ACHN (cell line): Measurements from ENCODE around the gene KCNN4.

ENCODE experiments used
- DNase-seq: peaks from one replicate; pipeline ENCODE4 v3.0.0-alpha.2; 2015
- in situ Hi-C: cut with HindIII; loops from 2 replicates; pipeline ENCODE4 v1.10.0; 2017; ENCODE audit warnings: low sequenced_read_pairs, low pct_ligation_motif_present, low pct_unique_long_range_greater_than_20kb

The KCNN4 gene

GRCh38 chr19:43759515-43759914 is 21.3 kb downstream of the KCNN4 start:
- in situ Hi-C loops = no loop called here
- peak; percentile 39 for DNase-seq

GRCh38 chr19:43755256-43755801 is 25.4 kb downstream of the KCNN4 start:
- in situ Hi-C loops = no loop called here
- peak; percentile 64 for DNase-seq

GRCh38 chr19:43754503-43755255 is 26.1 kb downstream of the KCNN4 start, which contains the start of gene SMG9:
TSS of gene SMG9 (minus strand) at chr19:43754962. CDS start at chr19:43750741, 4,221 bp downstream.
- in situ Hi-C loops = no loop called here
- peak; percentile 95 for DNase-seq

- DNase-seq = no peak
- in situ Hi-C loops = no loop called here
These were observed 26.6 kb downstream of the KCNN4 start for GRCh38 chr19:43754253-43754502.

- no peak for DNase-seq
- in situ Hi-C loops = no loop called here
These were observed 28.4 kb downstream of the KCNN4 start for GRCh38 chr19:43752287-43752875.

GRCh38 chr19:43751466-43752220 is 29.1 kb downstream of the KCNN4 start:
- DNase-seq = no peak
- in situ Hi-C loops = no loop called here

GRCh38 chr19:43749898-43750297 is 30.9 kb downstream of the KCNN4 start:
- in situ Hi-C loops = no loop called here
- no peak for DNase-seq

GRCh38 chr19:43749152-43749551 is 31.6 kb downstream of the KCNN4 start:
- in situ Hi-C loops = no loop called here
- no peak for DNase-seq

- DNase-seq = no peak
- in situ Hi-C loops = no loop called here
These were observed 32.1 kb downstream of the KCNN4 start for GRCh38 chr19:43748685-43749084.

GRCh38 chr19:43748205-43748594 is 32.6 kb downstream of the KCNN4 start:
- in situ Hi-C loops = no loop called here
- DNase-seq = no peak

GRCh38 chr19:43747557-43748204 is 33.1 kb downstream of the KCNN4 start:
- no peak for DNase-seq
- in situ Hi-C loops = no loop called here

GRCh38 chr19:43743059-43743458 is 37.7 kb downstream of the KCNN4 start:
- in situ Hi-C loops = no loop called here
- peak; percentile 11 for DNase-seq

GRCh38 chr19:43741075-43741825 is 39.5 kb downstream of the KCNN4 start:
- no peak for DNase-seq
- in situ Hi-C loops = no loop called here

- no peak for DNase-seq
- in situ Hi-C loops = no loop called here
These were observed 41.1 kb downstream of the KCNN4 start for GRCh38 chr19:43739439-43740235.

GRCh38 chr19:43738780-43739211 is 42.0 kb downstream of the KCNN4 start:
- no peak for DNase-seq
- in situ Hi-C loops = no loop called here

GRCh38 chr19:43735957-43736356 is 44.8 kb downstream of the KCNN4 start:
- DNase-seq = no peak
- in situ Hi-C loops = no loop called here

GRCh38 chr19:43735013-43735412 is 45.8 kb downstream of the KCNN4 start:
- DNase-seq = no peak
- in situ Hi-C loops = no loop called here

- in situ Hi-C loops = no loop called here
- no peak for DNase-seq
These were observed 48.9 kb downstream of the KCNN4 start for GRCh38 chr19:43731846-43732245.
